Right lobe of liver (tissue), 4 donors: ENCODE measurements around the gene SMAD7.

Source experiments
- POLR2A ChIP-seq: fragments of 450-650 bp; IDR thresholded peaks from one replicate; pipeline ENCODE4 v1.6.1; 2017; ENCODE audit warnings: antibody characterized with exemption, mild to moderate bottlenecking
- TF ChIP-seq, protein P1 (sequence below), 4 donors: fragments of 200-600 bp in 3 of 4; fragments of 450-650 bp in 1 of 4; IDR thresholded peaks; one replicate each; pipeline versions ENCODE4 v1.5.1 to v1.8.0; 2016 to 2022; ENCODE audit warnings: antibody characterized with exemption in 4 of 4, mild to moderate bottlenecking in 2 of 4
- donor health status: DM: no; HTN: no; CAD: no.
- donor health status: DM: no; HTN: no; CAD: no.
- donor health status: DM: no; HTN: yes; CAD: no.

- TF ChIP-seq, protein P1, sequence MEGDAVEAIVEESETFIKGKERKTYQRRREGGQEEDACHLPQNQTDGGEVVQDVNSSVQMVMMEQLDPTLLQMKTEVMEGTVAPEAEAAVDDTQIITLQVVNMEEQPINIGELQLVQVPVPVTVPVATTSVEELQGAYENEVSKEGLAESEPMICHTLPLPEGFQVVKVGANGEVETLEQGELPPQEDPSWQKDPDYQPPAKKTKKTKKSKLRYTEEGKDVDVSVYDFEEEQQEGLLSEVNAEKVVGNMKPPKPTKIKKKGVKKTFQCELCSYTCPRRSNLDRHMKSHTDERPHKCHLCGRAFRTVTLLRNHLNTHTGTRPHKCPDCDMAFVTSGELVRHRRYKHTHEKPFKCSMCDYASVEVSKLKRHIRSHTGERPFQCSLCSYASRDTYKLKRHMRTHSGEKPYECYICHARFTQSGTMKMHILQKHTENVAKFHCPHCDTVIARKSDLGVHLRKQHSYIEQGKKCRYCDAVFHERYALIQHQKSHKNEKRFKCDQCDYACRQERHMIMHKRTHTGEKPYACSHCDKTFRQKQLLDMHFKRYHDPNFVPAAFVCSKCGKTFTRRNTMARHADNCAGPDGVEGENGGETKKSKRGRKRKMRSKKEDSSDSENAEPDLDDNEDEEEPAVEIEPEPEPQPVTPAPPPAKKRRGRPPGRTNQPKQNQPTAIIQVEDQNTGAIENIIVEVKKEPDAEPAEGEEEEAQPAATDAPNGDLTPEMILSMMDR (IDR thresholded peaks at IDR 0.05), result no peak
- TF ChIP-seq POLR2A, result no peak
Measured at GRCh38 chr18:48963586-48964470, 13.1 kb upstream of the SMAD7 start.
